ENCODE measurements around the gene ABCD3. TPM values are rescaled to one million over a fixed set of nuclear protein-coding genes. Genes with fewer than 3 reads are reported as not detected.

Gene ABCD3
- total RNA-seq, 1 donor from 2014 or later: 54.9 TPM

DNA sequence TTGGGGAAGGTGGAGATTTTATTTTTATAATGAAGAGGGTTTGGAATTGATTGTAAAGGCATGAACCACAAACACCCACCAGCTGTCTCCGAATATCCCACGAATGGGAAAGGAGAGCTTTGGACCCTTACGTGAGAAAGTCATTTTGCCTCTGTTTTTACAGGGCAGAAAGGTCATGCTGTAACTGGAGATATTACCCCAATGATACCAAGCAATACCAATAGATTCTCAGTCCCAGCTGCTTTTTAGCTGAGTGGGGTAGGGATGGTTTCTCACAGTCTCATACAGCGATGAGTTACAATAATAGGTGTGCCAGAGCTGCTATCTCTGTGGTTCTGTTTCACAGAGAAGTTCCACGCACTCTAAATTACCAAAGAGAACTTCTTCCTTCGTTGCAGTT, 132.2 kb downstream of the ABCD3 start:
- H3K27ac ChIP-seq: no peak overlapping the region
- H3K4me1 ChIP-seq: peaks cover 4% of the 10 kb centered on the region
- intact Hi-C loops (cut with DNase I): no loop called here

DNA sequence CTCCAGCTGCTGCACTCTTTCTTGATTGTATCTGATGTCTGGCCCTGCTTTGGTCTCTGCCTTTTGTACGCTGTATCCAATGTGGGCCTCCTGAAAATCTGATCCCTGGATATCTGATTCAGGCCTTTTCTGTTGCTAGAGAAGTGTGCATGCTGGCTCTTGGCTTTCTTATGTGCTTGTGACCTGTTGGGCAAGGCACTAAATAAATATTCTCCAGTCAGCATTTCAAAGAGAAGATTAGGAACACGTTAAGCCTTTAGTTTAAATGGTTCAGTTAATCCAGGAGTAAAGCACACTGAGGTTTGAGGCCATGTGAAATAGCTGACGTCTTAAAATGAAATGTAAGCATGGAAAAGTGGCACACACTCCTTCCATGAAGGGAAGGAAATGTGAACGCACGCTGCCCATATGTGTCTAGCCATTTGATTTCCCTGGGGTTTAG, 132.6 kb downstream of the ABCD3 start:
- intact Hi-C loops (cut with DNase I): no loop called here
- TF ChIP-seq, protein P1, sequence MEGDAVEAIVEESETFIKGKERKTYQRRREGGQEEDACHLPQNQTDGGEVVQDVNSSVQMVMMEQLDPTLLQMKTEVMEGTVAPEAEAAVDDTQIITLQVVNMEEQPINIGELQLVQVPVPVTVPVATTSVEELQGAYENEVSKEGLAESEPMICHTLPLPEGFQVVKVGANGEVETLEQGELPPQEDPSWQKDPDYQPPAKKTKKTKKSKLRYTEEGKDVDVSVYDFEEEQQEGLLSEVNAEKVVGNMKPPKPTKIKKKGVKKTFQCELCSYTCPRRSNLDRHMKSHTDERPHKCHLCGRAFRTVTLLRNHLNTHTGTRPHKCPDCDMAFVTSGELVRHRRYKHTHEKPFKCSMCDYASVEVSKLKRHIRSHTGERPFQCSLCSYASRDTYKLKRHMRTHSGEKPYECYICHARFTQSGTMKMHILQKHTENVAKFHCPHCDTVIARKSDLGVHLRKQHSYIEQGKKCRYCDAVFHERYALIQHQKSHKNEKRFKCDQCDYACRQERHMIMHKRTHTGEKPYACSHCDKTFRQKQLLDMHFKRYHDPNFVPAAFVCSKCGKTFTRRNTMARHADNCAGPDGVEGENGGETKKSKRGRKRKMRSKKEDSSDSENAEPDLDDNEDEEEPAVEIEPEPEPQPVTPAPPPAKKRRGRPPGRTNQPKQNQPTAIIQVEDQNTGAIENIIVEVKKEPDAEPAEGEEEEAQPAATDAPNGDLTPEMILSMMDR (IDR thresholded peaks at IDR 0.05): no peak
- no peaks in the 10 kb centered on the region for H3K9me3 ChIP-seq
- ATAC-seq (peak in 1 of 2 donors; percentile 53), DNase-seq (no peak)
- H3K4me1 ChIP-seq: peaks cover 4% of the 10 kb centered on the region
- no peak overlapping the region for H3K4me3 ChIP-seq
- H3K36me3 ChIP-seq: no peaks in the 10 kb centered on the region
- no peak overlapping the region for H3K27ac ChIP-seq
- H3K27me3 ChIP-seq (ENCODE audit: low read depth): no peaks in the 10 kb centered on the region

More for the DNA sequence above, 132.2 kb downstream of the ABCD3 start:
- TF ChIP-seq, protein P1 (IDR thresholded peaks at IDR 0.05): no peak
- no peaks in the 10 kb centered on the region for H3K36me3 ChIP-seq
- ATAC-seq: no peak
- H3K27me3 ChIP-seq (ENCODE audit: low read depth): no peaks in the 10 kb centered on the region
- DNase-seq: no peak
- H3K4me3 ChIP-seq: no peak overlapping the region
- no peaks in the 10 kb centered on the region for H3K9me3 ChIP-seq

DNA sequence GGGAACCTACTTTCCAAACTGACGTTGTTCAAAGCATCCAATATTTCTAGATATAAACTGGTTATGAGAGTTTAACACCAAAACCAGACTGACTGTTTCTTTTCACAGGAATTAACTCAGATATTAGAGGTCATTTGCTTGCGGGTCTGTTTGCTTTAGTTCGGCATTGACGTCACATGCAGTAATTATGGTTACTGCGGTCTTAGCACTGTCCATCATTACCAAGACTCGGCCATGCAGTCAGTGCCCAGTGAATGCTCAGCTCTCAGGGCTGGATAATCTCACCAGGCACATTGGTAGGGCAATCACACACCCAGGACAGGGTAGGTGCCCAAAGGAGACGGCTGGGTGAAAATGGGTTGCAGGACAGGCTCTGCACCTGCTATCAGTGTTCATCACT, 133.3 kb downstream of the ABCD3 start:
- TF ChIP-seq, protein P1 (IDR thresholded peaks at IDR 0.05): no peak
- no peak for DNase-seq
- Histone ChIP-seq H3K36me3 (no peaks in the 10 kb centered on the region), H3K4me3 (no peak overlapping the region), H3K9me3 (no peaks in the 10 kb centered on the region), H3K4me1 (peaks cover 4% of the 10 kb centered on the region), H3K27ac (no peak overlapping the region), H3K27me3 (ENCODE audit: low read depth) (no peaks in the 10 kb centered on the region)
- intact Hi-C loops (cut with DNase I): no loop called here
- no peak for ATAC-seq

DNA sequence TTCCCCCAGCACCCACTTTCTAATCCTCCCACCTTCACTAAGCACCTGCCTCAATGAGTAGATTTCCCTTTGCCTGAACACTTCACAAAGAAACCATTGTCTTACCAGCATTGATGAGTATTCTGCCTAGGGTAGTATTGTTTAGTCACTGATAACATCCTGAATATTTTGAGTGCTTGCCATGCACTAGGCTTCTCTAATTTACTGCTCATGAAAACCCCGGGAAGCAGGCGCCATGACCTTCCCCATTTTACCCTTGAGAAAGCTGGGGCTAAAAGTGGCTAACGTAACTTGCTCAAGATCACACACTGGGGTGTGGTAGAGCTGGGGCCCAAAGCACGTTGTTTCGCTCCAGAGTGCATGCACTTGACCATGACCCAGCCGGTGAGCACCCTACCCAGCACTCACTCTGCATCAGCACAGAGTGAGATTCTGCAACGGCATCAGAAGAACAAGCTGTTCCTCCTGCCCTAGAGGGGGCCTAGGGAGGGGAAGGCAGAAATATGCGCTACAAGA, 133.9 kb downstream of the ABCD3 start:
- Histone ChIP-seq H3K4me3 (no peak overlapping the region), H3K36me3 (no peaks in the 10 kb centered on the region), H3K9me3 (no peaks in the 10 kb centered on the region), H3K27ac (peak overlapping the region; percentile 20), H3K27me3 (ENCODE audit: low read depth) (no peaks in the 10 kb centered on the region), H3K4me1 (peaks cover 4% of the 10 kb centered on the region)
- intact Hi-C loops (cut with DNase I): no loop called here
- peak; percentile 75 for DNase-seq
- TF ChIP-seq, protein P1 (IDR thresholded peaks at IDR 0.05): no peak
- ATAC-seq: peak; percentile 92 to 95

DNA sequence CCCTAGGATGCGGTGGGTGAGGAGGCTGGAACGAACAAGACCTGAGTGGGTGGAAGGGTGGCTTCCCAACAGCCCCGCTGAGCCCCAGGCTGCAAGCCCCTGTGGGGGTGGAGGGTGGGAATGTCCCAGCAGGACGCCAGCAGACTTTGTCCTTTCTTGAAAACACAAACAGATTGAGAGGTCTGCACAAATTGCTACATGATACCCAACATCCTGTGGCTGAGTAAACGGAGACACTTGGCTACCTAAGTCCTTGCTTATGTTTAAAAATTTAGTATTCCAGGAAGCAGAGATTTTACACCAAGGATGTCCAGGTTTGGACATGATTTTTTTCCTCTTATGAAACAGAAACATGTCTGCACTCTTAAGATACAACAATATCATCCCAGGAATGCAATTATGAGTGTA, 135.1 kb downstream of the ABCD3 start:
- H3K27ac ChIP-seq: peak overlapping the region; percentile 3
- H3K4me1 ChIP-seq: peaks cover 4% of the 10 kb centered on the region
- H3K9me3 ChIP-seq: no peaks in the 10 kb centered on the region
- no peaks in the 10 kb centered on the region for H3K27me3 ChIP-seq (ENCODE audit: low read depth)
- no peaks in the 10 kb centered on the region for H3K36me3 ChIP-seq
- ATAC-seq: peak; percentile 20 to 22
- TF ChIP-seq, protein P1 (IDR thresholded peaks at IDR 0.05): no peak
- H3K4me3 ChIP-seq: no peak overlapping the region
- intact Hi-C loops (cut with DNase I): no loop called here
- DNase-seq: no peak
